HPDE6-E6E7 (cell line): Measurements from ENCODE around the gene PTPRG.

Experiments
- DNase-seq: peaks from one replicate; pipeline ENCODE4 v3.0.0; 2011; ENCODE audit warnings: missing footprints; ENCODE audit errors: extremely low spot score

Gene PTPRG

DNA sequence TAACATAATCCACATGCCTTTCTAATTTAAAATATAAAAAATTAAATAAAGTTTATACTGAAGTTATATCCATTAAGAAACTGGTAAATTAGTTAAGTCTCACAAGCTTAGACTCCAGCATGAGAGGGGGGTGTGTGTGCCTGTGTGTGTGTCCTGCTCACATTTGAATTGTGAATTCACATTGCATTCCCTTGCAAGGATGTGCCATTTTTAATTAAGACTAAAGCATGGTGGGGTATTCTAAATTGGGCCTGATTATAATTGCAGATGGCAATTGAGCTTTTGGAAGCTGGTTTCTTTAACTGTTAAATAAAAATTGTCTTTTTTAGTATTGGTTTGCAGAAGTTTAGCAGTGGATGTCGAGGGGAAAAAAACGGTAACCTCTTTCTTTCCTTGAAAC, 56.9 kb downstream of the PTPRG start:
- no peak for DNase-seq

DNA sequence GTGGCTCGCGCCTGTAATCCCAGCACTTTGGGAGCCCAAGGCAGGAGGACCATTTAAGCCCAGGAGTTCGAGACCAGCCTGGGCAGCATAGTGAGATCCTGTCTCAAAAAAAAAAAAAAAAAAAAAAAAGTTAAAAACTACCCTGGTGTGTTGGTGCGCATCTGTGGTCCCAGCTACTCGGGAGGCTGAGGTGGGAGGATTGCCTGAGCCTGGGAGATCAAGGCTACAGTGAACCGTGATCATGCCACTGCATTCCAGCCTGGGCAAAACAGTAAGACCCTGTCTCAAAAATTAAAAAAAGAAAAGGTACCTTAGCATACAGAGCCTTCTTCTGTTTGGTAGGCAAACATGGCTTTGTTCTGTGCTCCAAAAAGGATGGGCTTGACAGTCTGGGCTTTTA, 57.5 kb downstream of the PTPRG start:
- DNase-seq, result no peak

DNA sequence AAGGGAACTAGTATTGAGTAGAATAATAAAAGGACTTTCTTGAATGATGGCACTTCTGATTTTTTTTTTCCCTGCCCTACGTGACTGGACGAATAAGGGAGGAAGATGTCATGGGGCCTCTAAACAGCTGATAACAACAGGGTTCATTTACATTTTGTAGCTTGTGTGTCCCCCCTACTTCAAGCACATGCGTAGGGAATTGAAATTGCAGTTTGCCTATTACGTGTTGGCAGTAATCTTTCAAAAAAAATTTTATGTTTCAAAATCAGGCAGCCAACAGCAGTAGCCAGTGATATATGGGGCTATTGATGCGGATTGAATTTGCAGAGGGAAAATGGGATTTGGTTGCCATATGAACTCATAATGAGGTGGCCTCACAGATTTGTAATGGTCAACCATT, 58.7 kb downstream of the PTPRG start:
- no peak for DNase-seq

DNA sequence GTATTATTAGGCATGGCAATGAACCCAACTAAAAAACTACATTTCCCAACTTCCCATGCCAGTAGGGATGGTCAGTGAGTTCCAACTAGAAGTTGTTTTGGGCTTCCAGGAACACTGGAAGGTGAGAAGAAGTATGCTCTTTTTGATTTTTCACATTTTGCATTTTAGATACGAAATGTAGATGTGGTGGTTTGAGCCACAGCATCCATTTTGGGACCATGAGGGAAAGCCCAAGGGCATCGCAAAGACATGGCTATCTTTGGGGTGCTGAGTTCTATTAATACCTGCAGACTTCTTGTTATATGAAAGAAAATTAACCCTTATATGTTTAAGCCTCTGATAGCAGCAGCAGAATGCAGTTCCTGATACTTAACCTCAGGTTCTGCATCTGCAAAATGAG, 62.9 kb downstream of the PTPRG start:
- no peak for DNase-seq

DNA sequence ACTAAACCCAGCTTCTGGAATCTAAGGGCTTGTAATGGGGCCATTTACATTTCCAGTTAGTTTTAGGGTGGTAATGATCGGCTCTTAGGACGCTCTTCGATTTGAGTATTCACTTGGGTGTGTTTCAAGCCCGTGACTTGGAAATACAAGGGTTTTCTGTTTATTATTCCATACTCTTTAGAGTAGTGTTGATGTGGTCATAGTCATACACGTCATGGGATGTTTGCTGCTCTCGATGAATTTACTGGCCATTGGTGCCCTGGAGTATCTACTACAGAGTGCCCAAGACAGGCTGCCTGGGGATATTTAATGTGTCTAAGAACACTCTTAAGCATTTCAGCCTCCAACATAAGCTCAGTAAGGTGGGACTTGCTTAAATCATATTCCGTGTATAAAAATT, 64.1 kb downstream of the PTPRG start:
- DNase-seq, result no peak

DNA sequence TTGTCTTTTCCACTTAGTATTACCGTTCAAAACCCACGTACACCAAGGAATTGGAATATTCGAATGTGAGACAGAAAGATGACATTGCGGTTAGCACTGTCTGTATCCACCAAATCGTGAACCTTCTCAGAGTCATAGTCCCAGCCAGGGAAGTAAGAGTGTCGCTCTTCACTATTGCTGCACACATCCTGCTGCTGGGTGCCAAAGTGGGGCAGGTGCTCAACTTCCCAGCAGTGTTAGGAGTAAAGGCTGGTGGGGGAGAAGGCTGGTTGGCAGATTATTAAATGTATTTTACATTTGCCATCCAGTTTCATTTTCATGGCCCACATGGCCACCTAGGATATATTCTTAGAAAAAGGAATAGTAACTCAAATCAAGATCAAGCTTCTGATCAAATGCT, 65.1 kb downstream of the PTPRG start:
- DNase-seq, result no peak

DNA sequence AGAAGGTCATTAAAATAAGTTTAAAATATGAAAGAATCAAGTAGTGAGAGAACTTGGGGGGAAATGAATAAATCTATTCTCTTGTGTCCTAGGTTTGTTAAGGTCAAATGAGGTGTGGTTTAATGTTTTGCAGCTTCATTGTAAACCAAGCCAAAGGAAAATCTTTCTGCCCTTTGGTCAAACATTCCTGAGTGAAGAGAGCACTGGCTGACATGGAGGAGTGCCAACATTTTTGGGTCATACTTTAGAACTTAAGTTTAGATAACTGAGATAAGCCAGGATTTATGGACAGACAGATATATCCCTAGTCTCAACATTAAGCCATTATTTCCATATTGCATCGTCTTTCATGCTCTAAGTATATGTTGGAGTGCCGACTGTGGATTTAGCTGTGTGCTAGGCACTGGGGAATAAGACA, 66.4 kb downstream of the PTPRG start:
- DNase-seq, result no peak

DNA sequence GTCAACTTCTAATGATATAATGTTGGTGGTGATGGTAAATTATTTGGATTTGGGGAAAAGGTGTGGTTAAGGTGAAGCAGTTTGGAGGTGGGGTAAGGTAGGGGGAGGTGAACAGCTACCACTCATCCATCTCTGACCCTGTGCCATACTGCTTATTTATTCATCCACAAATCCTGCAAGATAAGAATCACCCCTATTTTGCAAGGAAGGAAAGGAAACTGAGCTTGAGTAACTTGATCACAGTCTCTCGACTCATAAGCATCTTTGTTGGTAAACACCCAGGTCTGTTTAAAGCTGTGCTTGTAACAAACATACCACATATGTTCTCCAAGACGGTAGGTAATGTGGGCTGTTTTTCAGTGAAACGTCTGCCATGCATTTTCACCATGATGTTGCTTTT, 67.3 kb downstream of the PTPRG start:
- no peak for DNase-seq

DNA sequence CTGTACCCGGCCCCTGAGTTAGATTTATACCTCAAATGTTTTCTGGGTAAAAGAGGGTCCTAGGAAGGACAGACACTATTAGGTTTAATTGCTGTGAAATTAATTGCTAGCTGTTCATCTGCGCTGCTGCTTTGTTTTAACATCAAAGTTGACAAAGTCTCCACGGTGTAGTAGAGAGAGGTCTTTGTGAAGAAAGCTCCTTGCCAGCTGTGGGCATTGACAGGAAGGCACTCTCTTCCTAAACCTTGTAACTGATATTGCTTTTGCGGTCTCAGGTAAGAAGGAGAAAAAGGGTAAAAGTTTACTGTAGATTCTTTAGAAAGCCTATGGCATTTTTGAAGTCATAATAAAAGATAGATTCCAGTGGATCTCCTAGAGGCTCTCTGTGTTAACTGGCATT, 68.1 kb downstream of the PTPRG start:
- DNase-seq, result no peak

DNA sequence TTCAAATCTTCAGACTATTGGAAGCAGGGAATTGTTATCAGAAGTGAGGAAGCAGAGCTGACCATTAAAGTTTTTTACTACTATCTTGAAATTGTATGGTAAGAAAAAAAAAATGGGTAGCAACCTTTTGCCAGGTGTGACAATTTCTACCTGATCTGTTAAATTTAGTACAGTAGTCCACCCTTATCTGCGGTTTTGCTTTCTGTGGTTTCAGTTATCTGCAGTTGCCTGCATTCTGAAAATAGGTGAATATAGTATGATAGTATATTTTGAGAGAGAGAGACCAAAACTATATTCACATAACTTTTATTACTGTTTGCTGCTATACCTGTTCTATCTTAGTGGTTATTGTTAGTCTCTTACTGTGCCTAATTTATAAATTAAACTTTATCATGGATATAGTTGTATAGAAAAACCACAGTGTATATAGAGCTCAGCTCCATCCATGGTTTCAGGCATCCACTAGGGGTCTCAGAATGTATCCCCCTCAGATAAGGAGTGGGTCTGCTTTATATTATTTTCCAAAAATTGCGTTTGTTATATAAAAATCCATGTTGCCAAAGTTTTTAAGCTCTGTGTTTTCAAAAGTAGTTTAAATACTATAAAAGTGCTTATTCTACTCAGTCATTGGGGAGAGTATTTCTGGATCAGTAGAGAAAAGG, 69.9 kb downstream of the PTPRG start:
- DNase-seq, result no peak

DNA sequence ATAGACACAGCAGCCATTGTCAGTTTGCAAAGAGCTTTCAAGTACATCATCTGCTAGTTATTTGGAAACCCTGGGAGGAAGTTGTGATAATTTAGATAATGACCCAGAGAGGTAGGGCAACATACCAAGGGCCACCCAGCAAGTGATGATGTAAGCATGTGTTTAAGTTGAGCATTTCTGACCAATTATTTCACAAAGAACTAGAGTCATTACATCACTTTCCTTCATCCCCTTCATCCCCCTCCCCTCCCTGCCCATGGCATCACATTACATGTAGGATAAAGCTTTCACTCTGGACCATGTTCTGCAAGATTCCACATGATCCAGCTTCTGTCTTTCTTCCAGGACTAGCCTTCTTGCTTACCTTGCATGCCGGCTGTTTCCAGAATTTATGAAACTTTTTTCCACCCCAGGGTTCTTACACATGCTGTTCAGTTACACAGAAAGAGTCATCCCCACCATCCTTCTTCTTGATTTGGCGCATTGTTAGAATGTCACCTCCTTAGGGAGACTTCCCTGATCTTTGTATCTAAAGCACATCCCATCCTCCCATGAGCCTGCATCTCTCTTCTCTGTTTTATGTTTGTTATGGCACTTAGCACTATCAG, 71.3 kb downstream of the PTPRG start:
- DNase-seq, result no peak

DNA sequence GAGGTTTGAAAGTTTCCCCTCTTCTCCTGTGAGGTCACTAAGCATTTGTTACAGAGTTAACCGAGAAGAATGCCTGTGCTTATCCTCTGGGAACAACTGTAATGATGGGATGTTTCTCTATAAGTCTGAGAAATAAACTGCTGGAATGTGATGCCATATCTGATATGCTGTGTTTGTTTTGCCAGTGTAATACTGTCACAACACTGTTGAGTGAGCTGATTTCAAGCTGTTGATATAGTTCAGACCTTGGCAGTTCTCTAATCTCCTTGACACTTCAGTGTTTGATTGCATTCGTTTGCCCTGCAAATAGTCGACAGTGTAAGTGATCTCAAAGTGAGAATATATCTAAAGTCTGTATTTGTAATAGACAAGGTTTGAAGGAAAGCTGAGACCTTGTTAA, 73.3 kb downstream of the PTPRG start:
- DNase-seq, result no peak

DNA sequence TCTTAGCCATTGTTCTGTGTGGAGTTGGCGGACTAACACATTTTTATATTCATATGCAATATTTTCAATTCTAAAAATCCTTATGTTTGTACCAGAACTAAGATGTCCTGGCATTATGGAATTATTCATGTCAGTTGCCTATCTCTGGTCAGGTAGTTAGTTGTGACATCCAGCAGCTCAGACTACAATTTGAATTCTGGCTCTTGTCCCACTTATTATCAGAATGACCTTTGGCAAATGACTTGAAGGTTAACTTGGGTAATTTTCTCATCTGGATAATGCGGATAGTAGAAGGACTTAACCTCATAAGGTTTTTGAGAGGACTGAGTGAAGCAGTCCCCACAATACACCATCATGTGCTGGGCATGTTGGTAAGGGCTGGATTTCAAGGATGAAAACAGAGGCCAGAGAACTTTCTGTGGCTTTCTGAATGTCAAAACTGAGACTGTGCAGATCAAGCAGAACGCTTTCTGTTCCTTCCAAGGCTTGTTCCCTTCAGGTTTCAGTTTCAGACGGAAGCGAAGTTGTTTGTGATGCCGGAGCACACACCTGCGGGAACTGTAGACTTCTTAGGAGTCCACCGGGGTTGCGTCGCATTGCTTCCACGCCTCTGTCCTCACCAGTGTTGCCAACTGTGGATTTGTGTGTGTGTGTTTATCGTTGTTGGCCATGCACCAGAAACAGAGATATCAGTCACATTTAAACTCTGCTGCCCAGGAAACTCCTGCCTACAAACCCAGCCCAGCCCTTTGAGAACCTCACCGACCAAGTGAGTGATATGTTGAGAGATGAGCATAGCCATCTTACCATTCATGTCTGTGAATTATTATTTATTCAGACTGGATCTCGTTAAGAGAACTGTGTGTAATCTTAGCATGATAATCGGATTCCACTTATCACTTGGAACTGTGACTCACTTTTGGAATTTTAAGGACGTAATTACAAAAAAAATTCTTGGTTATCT, 76.0 kb downstream of the PTPRG start:
- no peak for DNase-seq

DNA sequence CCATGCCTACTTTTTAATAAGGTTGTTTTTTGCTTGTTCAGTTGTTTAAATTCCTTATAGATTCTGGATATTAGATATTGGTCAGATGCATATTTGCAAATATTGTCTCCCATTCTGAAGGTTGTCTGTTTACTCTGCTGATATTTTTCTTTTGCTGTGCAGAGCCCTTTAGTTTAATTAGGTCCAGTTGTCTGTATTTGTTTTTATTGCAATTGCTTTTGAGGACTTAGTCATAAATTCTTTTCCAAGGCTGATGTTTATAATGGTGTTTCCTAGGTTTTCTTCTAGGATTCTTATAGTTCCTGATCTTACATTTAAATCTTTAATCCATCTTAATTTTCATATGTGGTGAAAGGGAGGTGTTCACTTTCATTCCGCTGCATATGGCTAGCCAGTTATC, 77.4 kb downstream of the PTPRG start:
- DNase-seq, result no peak

DNA sequence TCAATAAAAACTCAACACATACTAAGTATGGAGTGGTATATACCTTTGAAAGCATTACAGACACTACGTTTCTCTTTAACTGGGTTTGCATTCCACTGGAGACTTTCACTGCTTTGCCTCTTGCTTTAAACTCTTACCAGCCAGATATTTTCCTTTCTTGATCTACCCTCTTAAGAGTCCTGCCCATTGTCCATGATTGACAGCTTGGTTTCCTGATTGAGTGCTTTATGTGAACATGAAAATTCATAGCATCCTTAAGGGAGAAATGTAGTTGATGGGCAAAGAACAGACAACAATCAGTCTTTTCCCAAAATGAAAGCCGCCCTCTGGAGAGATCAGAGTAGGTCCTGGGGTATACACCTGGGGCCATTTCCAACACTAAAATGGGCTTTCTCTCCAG, 78.6 kb downstream of the PTPRG start:
- no peak for DNase-seq

DNA sequence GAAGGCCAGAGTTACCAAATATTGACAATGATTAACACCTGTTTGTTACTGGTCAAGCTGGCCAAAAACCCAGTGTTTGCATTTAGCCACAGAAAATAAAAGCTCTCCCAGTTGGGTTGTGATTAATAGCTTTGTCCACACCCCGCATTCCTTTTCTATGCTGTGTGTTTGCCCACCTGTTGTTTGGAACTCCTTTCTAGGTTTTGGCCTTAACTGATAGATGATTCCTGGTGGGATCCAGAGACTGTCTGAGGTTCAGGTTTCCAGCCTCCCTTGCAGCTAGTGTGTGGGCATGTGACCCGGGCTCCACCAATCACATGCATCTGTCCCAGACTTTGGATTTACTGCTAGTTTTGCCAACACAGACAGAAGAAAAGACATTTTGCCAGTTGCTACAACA, 83.8 kb downstream of the PTPRG start:
- no peak for DNase-seq

DNA sequence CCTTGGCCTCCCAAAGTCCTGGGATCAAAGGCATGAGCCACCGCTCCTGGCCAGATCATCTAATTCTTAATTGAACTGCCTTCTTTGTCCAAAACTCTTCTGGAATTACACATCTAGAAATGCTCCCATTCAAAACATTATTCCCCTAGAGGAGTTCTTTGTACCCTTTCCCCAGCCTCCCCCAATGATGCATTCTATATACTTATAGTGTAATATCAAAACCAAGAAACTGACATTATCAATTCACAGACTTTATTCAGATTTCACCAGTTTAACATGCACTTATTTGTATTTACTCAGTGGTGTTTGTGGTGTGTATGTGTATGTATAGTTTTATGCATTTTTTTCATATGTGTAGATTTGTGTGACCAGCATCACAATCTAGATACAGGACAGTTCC, 85.0 kb downstream of the PTPRG start:
- DNase-seq, result no peak

DNA sequence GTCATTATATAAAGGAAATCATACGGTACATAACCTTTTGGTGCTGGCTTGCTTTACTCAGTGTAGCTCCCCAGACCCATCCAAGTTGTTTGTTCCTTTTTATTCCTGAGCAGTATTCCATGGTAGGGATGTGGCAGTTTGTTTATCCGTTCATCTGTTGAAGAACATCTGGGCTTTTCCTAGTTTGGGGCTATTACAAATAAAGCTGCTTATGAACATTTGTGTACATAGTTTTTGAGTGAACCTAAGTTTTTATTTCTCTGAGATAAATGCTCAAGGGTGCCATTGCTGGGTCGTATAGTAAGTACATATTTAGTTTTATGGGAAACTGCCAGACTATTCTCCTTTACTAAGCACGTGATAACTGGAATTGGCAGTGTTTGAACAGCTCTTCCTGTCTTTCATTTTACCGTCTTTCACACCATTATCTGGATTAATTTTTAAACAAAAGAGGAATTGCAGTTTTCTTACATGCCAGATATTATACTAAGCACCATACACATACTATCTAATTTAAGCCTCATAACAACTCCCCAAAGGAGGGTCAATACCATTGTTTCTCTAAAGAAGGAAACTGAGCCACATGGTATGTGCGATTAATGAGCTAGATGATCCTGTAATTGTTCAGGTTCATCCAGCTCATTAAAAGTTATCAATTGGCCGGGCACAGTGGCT, 85.6 kb downstream of the PTPRG start:
- DNase-seq, result no peak

DNA sequence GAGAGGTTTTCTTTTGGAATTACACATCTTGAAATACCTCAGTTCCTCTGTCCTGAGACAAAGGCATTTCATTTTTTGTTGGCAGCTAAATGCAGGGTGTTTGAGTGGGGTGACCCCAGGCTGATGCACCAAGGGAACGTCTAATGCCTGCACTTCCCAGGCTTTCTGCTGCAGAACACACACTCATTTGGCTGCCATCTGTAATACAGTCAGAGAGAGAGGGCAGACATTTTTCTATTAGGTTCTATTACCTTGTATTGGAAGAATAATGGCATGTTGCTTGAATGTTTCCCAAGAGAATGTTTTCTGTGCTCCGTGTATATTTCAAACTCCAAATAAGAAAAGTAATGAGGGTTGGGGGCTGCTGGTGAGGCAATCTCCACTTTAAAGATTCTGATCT, 87.1 kb downstream of the PTPRG start:
- no peak for DNase-seq

DNA sequence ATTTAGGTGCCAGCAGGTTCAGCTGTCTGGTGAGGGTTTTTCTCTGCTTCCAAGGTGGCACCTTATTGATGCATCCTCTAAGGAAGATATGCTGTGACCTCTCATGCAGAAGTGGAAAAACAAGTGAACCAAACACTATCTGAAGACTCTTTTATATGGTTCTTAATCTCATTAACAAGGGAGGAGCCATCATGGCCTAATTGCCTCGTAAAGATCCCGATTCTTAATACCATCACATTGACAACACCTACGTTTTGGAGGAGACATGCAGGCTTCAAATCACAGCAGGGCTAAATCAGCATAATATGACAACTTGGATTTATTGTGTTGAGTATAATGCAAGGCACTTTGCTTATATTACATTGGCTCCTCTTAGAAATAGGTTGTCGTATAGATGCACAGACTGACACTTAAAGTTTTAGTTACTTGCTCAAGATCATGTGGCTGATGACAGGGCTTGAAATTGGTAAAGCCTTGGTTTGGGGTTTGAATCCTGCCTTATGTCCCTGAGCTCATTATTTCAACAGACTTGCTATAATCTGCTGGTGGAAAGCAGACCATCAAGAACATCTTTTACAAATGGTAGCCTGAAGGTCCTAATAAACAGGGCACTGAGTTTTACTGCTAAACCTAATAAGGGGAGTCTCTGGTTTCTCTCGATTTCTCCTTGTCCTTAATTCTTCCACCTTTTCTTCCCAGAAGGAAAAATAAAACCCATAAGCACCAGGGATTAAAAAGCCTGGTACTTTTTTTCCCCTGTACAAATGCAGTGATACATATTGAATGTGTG, 88.2 kb downstream of the PTPRG start:
- DNase-seq, result no peak

DNA sequence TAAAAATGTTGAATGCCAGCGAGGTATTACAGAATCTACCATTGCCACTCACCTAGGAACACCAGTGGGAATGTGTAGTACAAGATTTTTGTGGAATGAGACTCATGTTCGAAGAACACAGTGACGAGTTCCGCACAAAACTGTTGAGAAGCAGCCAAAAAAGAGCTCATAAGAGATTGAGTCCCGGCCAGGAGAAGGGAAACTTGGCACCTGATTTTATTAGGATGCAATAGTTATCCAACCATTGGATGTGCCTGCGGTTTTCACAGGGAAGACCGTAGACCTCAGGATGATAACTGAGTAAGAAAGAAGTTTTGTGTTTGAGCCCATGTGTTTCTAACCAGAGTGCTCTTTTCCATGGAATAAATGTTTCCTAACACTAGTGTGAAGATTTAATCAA, 88.9 kb downstream of the PTPRG start:
- DNase-seq, result no peak
